H1 (cell line): ENCODE results near the gene ASCC1. TPM values are rescaled to one million over a fixed set of nuclear protein-coding genes. Genes with fewer than 3 reads are reported as not detected.

Experiments
- EZH2 ChIP-seq: fragments of 200-600 bp; sonication (generic); IDR thresholded peaks from 2 replicates; pipeline ENCODE4 v1.7.1; 2012; ENCODE audit warnings: low read depth, mild to moderate bottlenecking, moderate library complexity, low read length, inconsistent platforms; ENCODE audit not compliant: severe bottlenecking
- FOSL1 ChIP-seq: IDR thresholded peaks from 2 replicates; pipeline ENCODE4 v1.6.1; 2011; ENCODE audit warnings: mild to moderate bottlenecking, low read depth, low read length, moderate library complexity; ENCODE audit not compliant: insufficient read depth
- POU5F1 ChIP-seq: IDR thresholded peaks from 2 replicates; pipeline ENCODE4 v1.6.1; 2011; ENCODE audit warnings: low read depth, mild to moderate bottlenecking, low read length, moderate library complexity
- RBBP5 ChIP-seq: IDR thresholded peaks from 2 replicates; pipeline ENCODE4 v1.7.1; 2012; ENCODE audit warnings: low read depth, mild to moderate bottlenecking, inconsistent platforms, low read length, moderate library complexity, borderline replicate concordance
- RNF2 ChIP-seq: fragments of 200-900, 300-1000 bp; sonication (generic); IDR thresholded peaks from 2 replicates; pipeline ENCODE4 v1.7.1; 2016; ENCODE audit warnings: borderline replicate concordance, low read depth, mild to moderate bottlenecking, antibody characterized with exemption, low read length; ENCODE audit not compliant: poor library complexity, severe bottlenecking; ENCODE audit errors: missing control alignments
- polyA plus RNA-seq, 7 experiments: library from polyadenylated mRNA; depleted of rRNA in 3 of 7; stranded (reverse) in 5 of 7; unstranded in 2 of 7; fragments of >200 nt in 5 of 7; fragments of 200-250 nt in 2 of 7; gene quantifications; 1 replicate in 5 of 7; 2 replicates in 1 of 7; 4 replicates in 1 of 7; pipeline versions ENCODE4 v1.2.1 to v1.2.3, GENCODE V29; 2011 to 2013; ENCODE audit warnings: missing spikeins in 2 of 7, mixed read lengths in 2 of 7
- total RNA-seq: library from RNA; stranded (reverse); fragmentation: NEBNext Ultra II Directional; extraction: Animal tissue kit (Norgen Biotek cat#: 25700); gene quantifications from 2 replicates; pipeline ENCODE4 v1.2.1, GENCODE V29; 2021
- TF ChIP-seq, protein P1 (sequence below): fragments of 300-600 bp; sonication (generic); IDR thresholded peaks from 2 replicates; pipeline ENCODE4 v1.7.1; 2012; ENCODE audit warnings: low read length, moderate library complexity, mild to moderate bottlenecking, inconsistent platforms; ENCODE audit not compliant: insufficient replicate concordance

The ASCC1 gene
- total and polyA plus RNA-seq, 2 of the 8 experiments (the other 6 are each of a cell fraction or from before 2014, with no cell fraction given), result 25.6 to 35.8 TPM

DNA sequence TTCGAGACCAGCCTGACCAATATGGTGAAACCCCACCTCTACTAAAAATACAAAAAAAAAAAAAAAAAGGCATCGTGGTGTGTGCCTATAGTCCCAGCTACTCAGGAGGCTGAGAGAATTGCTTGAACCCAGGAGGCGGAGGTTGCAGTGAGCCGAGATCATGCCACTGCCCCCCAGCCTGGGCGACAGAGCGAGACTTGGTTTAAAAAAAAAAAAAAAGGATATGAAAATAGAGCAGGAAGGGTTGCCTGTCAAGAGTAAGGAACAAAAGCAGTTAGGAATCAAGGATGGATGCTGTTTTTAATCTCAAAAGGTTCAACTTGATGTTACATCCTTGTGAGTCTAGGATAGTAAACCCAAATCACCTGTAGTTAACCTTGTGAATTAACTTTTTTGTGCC lies 11.8 kb upstream of the ASCC1 start (continued):
- TF ChIP-seq, protein P1, sequence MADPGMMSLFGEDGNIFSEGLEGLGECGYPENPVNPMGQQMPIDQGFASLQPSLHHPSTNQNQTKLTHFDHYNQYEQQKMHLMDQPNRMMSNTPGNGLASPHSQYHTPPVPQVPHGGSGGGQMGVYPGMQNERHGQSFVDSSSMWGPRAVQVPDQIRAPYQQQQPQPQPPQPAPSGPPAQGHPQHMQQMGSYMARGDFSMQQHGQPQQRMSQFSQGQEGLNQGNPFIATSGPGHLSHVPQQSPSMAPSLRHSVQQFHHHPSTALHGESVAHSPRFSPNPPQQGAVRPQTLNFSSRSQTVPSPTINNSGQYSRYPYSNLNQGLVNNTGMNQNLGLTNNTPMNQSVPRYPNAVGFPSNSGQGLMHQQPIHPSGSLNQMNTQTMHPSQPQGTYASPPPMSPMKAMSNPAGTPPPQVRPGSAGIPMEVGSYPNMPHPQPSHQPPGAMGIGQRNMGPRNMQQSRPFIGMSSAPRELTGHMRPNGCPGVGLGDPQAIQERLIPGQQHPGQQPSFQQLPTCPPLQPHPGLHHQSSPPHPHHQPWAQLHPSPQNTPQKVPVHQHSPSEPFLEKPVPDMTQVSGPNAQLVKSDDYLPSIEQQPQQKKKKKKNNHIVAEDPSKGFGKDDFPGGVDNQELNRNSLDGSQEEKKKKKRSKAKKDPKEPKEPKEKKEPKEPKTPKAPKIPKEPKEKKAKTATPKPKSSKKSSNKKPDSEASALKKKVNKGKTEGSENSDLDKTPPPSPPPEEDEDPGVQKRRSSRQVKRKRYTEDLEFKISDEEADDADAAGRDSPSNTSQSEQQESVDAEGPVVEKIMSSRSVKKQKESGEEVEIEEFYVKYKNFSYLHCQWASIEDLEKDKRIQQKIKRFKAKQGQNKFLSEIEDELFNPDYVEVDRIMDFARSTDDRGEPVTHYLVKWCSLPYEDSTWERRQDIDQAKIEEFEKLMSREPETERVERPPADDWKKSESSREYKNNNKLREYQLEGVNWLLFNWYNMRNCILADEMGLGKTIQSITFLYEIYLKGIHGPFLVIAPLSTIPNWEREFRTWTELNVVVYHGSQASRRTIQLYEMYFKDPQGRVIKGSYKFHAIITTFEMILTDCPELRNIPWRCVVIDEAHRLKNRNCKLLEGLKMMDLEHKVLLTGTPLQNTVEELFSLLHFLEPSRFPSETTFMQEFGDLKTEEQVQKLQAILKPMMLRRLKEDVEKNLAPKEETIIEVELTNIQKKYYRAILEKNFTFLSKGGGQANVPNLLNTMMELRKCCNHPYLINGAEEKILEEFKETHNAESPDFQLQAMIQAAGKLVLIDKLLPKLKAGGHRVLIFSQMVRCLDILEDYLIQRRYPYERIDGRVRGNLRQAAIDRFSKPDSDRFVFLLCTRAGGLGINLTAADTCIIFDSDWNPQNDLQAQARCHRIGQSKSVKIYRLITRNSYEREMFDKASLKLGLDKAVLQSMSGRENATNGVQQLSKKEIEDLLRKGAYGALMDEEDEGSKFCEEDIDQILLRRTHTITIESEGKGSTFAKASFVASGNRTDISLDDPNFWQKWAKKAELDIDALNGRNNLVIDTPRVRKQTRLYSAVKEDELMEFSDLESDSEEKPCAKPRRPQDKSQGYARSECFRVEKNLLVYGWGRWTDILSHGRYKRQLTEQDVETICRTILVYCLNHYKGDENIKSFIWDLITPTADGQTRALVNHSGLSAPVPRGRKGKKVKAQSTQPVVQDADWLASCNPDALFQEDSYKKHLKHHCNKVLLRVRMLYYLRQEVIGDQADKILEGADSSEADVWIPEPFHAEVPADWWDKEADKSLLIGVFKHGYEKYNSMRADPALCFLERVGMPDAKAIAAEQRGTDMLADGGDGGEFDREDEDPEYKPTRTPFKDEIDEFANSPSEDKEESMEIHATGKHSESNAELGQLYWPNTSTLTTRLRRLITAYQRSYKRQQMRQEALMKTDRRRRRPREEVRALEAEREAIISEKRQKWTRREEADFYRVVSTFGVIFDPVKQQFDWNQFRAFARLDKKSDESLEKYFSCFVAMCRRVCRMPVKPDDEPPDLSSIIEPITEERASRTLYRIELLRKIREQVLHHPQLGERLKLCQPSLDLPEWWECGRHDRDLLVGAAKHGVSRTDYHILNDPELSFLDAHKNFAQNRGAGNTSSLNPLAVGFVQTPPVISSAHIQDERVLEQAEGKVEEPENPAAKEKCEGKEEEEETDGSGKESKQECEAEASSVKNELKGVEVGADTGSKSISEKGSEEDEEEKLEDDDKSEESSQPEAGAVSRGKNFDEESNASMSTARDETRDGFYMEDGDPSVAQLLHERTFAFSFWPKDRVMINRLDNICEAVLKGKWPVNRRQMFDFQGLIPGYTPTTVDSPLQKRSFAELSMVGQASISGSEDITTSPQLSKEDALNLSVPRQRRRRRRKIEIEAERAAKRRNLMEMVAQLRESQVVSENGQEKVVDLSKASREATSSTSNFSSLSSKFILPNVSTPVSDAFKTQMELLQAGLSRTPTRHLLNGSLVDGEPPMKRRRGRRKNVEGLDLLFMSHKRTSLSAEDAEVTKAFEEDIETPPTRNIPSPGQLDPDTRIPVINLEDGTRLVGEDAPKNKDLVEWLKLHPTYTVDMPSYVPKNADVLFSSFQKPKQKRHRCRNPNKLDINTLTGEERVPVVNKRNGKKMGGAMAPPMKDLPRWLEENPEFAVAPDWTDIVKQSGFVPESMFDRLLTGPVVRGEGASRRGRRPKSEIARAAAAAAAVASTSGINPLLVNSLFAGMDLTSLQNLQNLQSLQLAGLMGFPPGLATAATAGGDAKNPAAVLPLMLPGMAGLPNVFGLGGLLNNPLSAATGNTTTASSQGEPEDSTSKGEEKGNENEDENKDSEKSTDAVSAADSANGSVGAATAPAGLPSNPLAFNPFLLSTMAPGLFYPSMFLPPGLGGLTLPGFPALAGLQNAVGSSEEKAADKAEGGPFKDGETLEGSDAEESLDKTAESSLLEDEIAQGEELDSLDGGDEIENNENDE, result no peak
- TF ChIP-seq RBBP5 (no peak), POU5F1 (no peak), RNF2 (no peak), FOSL1 (no peak), EZH2 (no peak)
